Lower leg skin (tissue), 4 donors: ENCODE measurements around the gene SCEL. TPM values are rescaled to one million over a fixed set of nuclear protein-coding genes. Genes with fewer than 3 reads are reported as not detected.

ENCODE experiments used
- DNase-seq, 2 donors: peaks; one replicate each; pipeline ENCODE4 v3.0.0-alpha.2; 2019; ENCODE audit warnings: low spot score in 2 of 2
- H3K4me3 ChIP-seq: fragments of 200-600 bp; sonication (generic); 2 replicates; pipeline ENCODE4 v1.5.1; 2017; ENCODE audit warnings: mild to moderate bottlenecking, low read depth; ENCODE audit not compliant: poor library complexity, severe bottlenecking
- CTCF ChIP-seq, 3 donors: fragments of 450-650 bp; IDR thresholded peaks; one replicate each; pipeline ENCODE4 v1.5.1; 2016; ENCODE audit warnings: antibody characterized with exemption in 3 of 3, mild to moderate bottlenecking in 3 of 3, moderate library complexity in 2 of 3
- POLR2A ChIP-seq, 2 donors: fragments of 450-650 bp; IDR thresholded peaks; one replicate each; pipeline ENCODE4 v1.6.1; 2016 to 2017; ENCODE audit warnings: antibody characterized with exemption in 2 of 2, mild to moderate bottlenecking in 1 of 2, moderate library complexity in 1 of 2
- WGBS, 2 donors: methylation state at CpG; one replicate each; pipeline ENCODE4 v1.1.5; 2018; 5-methylcytosine and 5-hydroxymethylcytosine counted together
- intact Hi-C: fragments of 100-400 bp; cut with DNase I; formaldehyde crosslinking; loops from one replicate; pipeline ENCODE4 v1.15.0; 2023; ENCODE audit warnings: low total_unique reads
- total RNA-seq, 4 donors: library from RNA; depleted of rRNA; stranded (reverse); fragments of >200 nt; gene quantifications; one replicate each; pipeline ENCODE4 v1.1.0, GENCODE V29; 2016

The SCEL gene
- total RNA-seq, 4 donors from 2014 or later = 298 to 628 (median 352) TPM

GRCh38 chr13:77522444-77522843, 13.1 kb upstream of the SCEL start:
- intact Hi-C loops = no loop called here
- H3K4me3 ChIP-seq = no peak overlapping the region

GRCh38 chr13:77523386-77523785, 12.1 kb upstream of the SCEL start:
- no peak for TF ChIP-seq CTCF (IDR thresholded peaks at IDR 0.05)
- TF ChIP-seq POLR2A (IDR thresholded peaks at IDR 0.05) = no peak
- no peak for DNase-seq
- WGBS, 2 donors = 91 to 92% methylated on average over 4 of the region's 4 CpGs
- intact Hi-C loops = no loop called here
- no peak overlapping the region for H3K4me3 ChIP-seq

More at GRCh38 chr13:77522444-77522843, 13.1 kb upstream of the SCEL start:
- DNase-seq = no peak
- WGBS, 2 donors = 54 to 68% methylated on average over 3 of the region's 3 CpGs
- TF ChIP-seq CTCF (IDR thresholded peaks at IDR 0.05) = no peak
- TF ChIP-seq POLR2A (IDR thresholded peaks at IDR 0.05) = no peak

GRCh38 chr13:77523834-77524728, 11.4 kb upstream of the SCEL start:
- 81 to 85% methylated on average over 3 of the region's 3 CpGs for WGBS, 2 donors
- no peak for DNase-seq
- H3K4me3 ChIP-seq = no peak overlapping the region
- TF ChIP-seq POLR2A (IDR thresholded peaks at IDR 0.05) = no peak
- no peak for TF ChIP-seq CTCF (IDR thresholded peaks at IDR 0.05)
- intact Hi-C loops = no loop called here

- WGBS, 2 donors = 88 to 94% methylated on average over 3 of the region's 3 CpGs
Measured at GRCh38 chr13:77528414-77528813, 7.1 kb upstream of the SCEL start.

GRCh38 chr13:77528834-77529500, 6.5 kb upstream of the SCEL start:
- intact Hi-C loops = no loop called here
- 65 to 76% methylated on average over 4 of the region's 4 CpGs for WGBS, 2 donors

More at GRCh38 chr13:77528414-77528813, 7.1 kb upstream of the SCEL start:
- intact Hi-C loops = no loop called here
- no peak for DNase-seq
- no peak overlapping the region for H3K4me3 ChIP-seq
- TF ChIP-seq CTCF (IDR thresholded peaks at IDR 0.05) (no peak), POLR2A (IDR thresholded peaks at IDR 0.05) (no peak)

More at GRCh38 chr13:77528834-77529500, 6.5 kb upstream of the SCEL start:
- DNase-seq = no peak
- no peak overlapping the region for H3K4me3 ChIP-seq
- TF ChIP-seq POLR2A (IDR thresholded peaks at IDR 0.05) (no peak), CTCF (IDR thresholded peaks at IDR 0.05) (no peak)
